Fibroblast of lung (primary cell): ENCODE measurements around the gene APBA2. TPM values are rescaled to one million over a fixed set of nuclear protein-coding genes. Genes with fewer than 3 reads are reported as not detected.

ENCODE experiments used
- DNase-seq, 2 donors: peaks; one replicate each; pipeline versions ENCODE4 v3.0.0 to v3.0.0-alpha.2; 2010; ENCODE audit warnings: low read depth in 2 of 2
- H2AFZ ChIP-seq: 2 replicates; pipeline ENCODE4 v1.5.1; 2012; ENCODE audit warnings: low read length, control low read depth, inconsistent platforms
- H3K27ac ChIP-seq: 2 replicates; pipeline ENCODE4 v1.5.1; 2011; ENCODE audit warnings: low read length, control low read depth; ENCODE audit not compliant: insufficient read depth
- H3K27me3 ChIP-seq: 2 replicates; pipeline ENCODE4 v1.5.1; 2011; ENCODE audit warnings: mild to moderate bottlenecking, low read length; ENCODE audit not compliant: control insufficient read depth, insufficient read depth
- H3K36me3 ChIP-seq: 2 replicates; pipeline ENCODE4 v1.5.1; 2011; ENCODE audit warnings: low read length; ENCODE audit not compliant: control insufficient read depth, insufficient read depth
- H3K4me1 ChIP-seq: 2 replicates; pipeline ENCODE4 v1.5.1; 2011; ENCODE audit warnings: low read length; ENCODE audit not compliant: control insufficient read depth, insufficient read depth; ENCODE audit errors: extremely low read depth
- H3K4me2 ChIP-seq: 2 replicates; pipeline ENCODE4 v1.5.1; 2011; ENCODE audit warnings: low read length, control low read depth; ENCODE audit not compliant: insufficient read depth; ENCODE audit errors: extremely low read depth
- H3K4me3 ChIP-seq, 4 experiments: fragments of 200-600 bp in 1 of 4; sonication (generic) in 1 of 4; replicated peaks in 1 of 4; 2 replicates each; pipeline ENCODE4 v1.5.1; 2011 to 2016; ENCODE audit warnings: low read length in 4 of 4, low read depth in 3 of 4, mild to moderate bottlenecking in 3 of 4, control low read depth in 2 of 4, inconsistent platforms in 1 of 4, mixed read lengths in 1 of 4; ENCODE audit not compliant: insufficient read depth in 1 of 4; ENCODE audit errors: control extremely low read depth in 1 of 4
- H3K79me2 ChIP-seq: 2 replicates; pipeline ENCODE4 v1.5.1; 2012; ENCODE audit warnings: mild to moderate bottlenecking, low read length, inconsistent platforms; ENCODE audit not compliant: control insufficient read depth, insufficient read depth
- H3K9ac ChIP-seq: 2 replicates; pipeline ENCODE4 v1.5.1; 2011; ENCODE audit warnings: mild to moderate bottlenecking, low read length, control low read depth; ENCODE audit not compliant: insufficient read depth
- H3K9me3 ChIP-seq: 2 replicates; pipeline ENCODE4 v1.5.1; 2012; ENCODE audit warnings: low read depth, low read length; ENCODE audit not compliant: control insufficient read depth, insufficient read depth
- H4K20me1 ChIP-seq: 2 replicates; pipeline ENCODE4 v1.5.1; 2011; ENCODE audit warnings: low read length; ENCODE audit not compliant: control insufficient read depth, insufficient read depth; ENCODE audit errors: extremely low read depth
- CTCF ChIP-seq, 2 donors: IDR thresholded peaks in 1 of 2; conservative IDR thresholded peaks in 1 of 2; 1 replicate in 1 of 2; 2 replicates in 1 of 2; pipeline ENCODE4 v1.5.1; 2011 to 2012; ENCODE audit warnings: low read length in 2 of 2, control low read depth in 1 of 2, inconsistent platforms in 1 of 2, low read depth in 1 of 2, mild to moderate bottlenecking in 1 of 2
- EZH2 ChIP-seq: IDR thresholded peaks from 2 replicates; pipeline ENCODE4 v1.5.1; 2012; ENCODE audit warnings: low read length, control low read depth, mild to moderate bottlenecking; ENCODE audit errors: missing control alignments
- polyA plus RNA-seq, 2 donors: library from polyadenylated mRNA; depleted of rRNA in 1 of 2; stranded (reverse) in 1 of 2; unstranded in 1 of 2; fragments of >200 nt; gene quantifications; 2 replicates each; pipeline ENCODE4 v1.2.1, GENCODE V29; 2011 to 2012; ENCODE audit warnings: missing spikeins in 1 of 2
- total RNA-seq: library from RNA; depleted of rRNA; stranded (reverse); fragments of >200 nt; gene quantifications from 2 replicates; pipeline ENCODE4 v1.2.1, GENCODE V29; 2014

Gene APBA2
- total and polyA plus RNA-seq, 2 donors (not counting 1 experiment from before 2014, with no cell fraction given), result 9.5 to 20.3 TPM

- Histone ChIP-seq H3K36me3 (no peaks in the 10 kb centered on the region), H2AFZ (no peak overlapping the region), H3K9me3 (no peaks in the 10 kb centered on the region), H3K4me2 (no peak overlapping the region), H3K27ac (no peak overlapping the region), H4K20me1 (no peaks in the 10 kb centered on the region), H3K4me3 (no peak overlapping the region), H3K79me2 (no peaks in the 10 kb centered on the region), H3K9ac (no peak overlapping the region), H3K27me3 (no peaks in the 10 kb centered on the region), H3K4me1 (no peaks in the 10 kb centered on the region)
- no peak for TF ChIP-seq EZH2
- DNase-seq, result no peak
Measured at GRCh38 chr15:29114221-29115092, 228.7 kb downstream of the APBA2 start.

DNA sequence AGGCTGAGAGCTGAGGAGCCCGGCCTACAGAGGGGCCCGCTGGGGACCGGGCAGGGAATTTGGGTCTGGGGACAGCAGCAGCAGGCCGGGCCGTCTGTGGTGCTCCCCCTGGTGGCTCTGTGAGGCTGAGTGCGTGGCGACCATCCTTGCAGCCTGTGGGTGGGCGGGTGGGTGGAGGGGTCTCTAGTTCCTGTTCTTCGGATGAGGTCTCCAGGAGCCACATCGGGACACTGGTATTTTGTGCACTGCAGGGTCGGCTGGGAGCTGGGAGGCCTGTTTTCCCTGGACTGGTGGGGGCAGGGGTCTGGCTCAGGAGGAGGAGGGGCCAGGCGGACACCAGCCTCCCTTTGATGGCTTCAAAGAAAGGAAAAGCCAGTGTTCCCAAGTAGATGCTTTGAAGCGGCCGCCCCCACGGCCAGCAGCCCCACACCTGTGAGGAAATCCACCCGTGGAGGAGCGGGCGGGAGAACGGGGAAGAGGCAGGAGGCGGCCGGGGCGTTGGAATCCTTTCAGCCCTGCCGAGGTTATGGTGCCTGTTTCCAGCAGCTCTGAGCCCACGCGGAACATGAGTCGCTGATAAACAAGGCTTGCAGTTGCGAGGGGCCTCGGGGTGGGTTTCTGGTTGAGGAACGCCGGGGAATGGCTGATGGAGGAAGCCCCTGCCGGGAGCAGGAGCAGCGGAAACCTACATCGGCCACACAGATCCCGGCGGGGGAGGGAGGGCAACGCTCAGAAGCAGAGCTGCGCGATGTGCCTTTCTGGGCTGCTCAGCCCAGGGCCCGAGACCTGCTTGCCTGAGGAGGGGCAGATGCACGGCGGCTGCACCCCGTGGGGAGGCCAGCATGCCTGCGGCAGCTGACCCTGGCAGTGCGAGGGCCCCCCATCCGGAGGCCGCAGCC lies 229.6 kb downstream of the APBA2 start:
- no peaks in the 10 kb centered on the region for H3K36me3 ChIP-seq
- no peaks in the 10 kb centered on the region for H3K9me3 ChIP-seq
- H3K27me3 ChIP-seq, result no peaks in the 10 kb centered on the region
- no peak overlapping the region for H3K9ac ChIP-seq
- peak overlapping the region in 2 of 4 experiments; percentile 30 to 36 for H3K4me3 ChIP-seq
- TF ChIP-seq CTCF (conservative IDR thresholded peaks at IDR 0.05 in 1 of 2, IDR thresholded peaks at IDR 0.05 in 1 of 2; ENCODE audit: low read depth in 1 of 2, low read length in 2 of 2) (peak in 1 of 2 donors; percentile 52), EZH2 (no peak)
- no peaks in the 10 kb centered on the region for H3K79me2 ChIP-seq
- H3K4me2 ChIP-seq, result peak overlapping the region; percentile 23
- peak in 1 of 2 donors; percentile 6 for DNase-seq
- H3K4me1 ChIP-seq, result no peaks in the 10 kb centered on the region
- H4K20me1 ChIP-seq, result no peaks in the 10 kb centered on the region
- no peak overlapping the region for H3K27ac ChIP-seq
- H2AFZ ChIP-seq, result no peak overlapping the region

DNA sequence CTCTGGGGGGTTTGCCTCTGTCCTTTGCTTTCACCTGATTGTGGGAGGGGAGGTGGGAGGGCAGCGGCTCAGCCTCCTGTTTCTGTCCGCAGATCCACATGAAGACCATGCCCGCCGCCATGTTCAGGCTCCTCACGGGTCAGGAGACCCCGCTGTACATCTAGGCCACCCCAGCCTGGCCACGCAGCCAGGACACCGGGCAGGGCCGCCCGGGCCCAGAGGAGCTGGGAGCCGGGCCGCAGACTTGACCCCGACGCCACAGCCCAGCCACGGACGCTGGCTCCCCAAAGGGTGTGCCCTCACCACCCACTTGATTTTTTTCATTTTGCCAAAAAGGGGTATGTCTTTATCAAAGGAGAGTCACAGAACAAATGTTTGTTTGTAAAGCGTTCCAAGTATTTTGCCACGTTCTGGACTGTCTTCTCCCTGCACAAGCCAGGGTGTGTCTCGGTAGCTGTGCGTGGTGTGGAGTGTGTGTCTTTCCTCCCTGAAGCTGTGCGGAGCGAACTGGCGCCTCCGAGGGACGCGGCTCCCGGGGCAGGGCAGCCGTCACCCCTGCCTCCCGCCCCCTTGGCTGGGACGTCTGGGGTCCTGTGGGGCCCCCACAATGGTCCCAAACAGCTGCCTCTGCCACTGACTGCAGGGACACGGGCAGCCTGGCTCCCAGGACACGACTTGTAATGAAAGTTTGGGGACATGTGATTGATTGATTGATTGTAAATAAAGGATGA lies 231.4 kb downstream of the APBA2 start:
- Histone ChIP-seq H3K4me1 (no peaks in the 10 kb centered on the region), H3K27me3 (no peaks in the 10 kb centered on the region), H3K36me3 (no peaks in the 10 kb centered on the region), H4K20me1 (no peaks in the 10 kb centered on the region), H3K79me2 (no peaks in the 10 kb centered on the region), H3K4me3 (no peak overlapping the region), H3K4me2 (no peak overlapping the region), H3K9me3 (no peaks in the 10 kb centered on the region), H2AFZ (no peak overlapping the region), H3K27ac (no peak overlapping the region), H3K9ac (no peak overlapping the region)
- TF ChIP-seq EZH2 (no peak), CTCF (conservative IDR thresholded peaks at IDR 0.05 in 1 of 2, IDR thresholded peaks at IDR 0.05 in 1 of 2; ENCODE audit: low read depth in 1 of 2, low read length in 2 of 2) (no peak)
- no peak for DNase-seq
